GM19372 (cell line): Measurements from ENCODE around the gene CCR4.
"Not testable (repeated sequence)": the region's sequence is repeated elsewhere in the genome, so short reads cannot be mapped to it uniquely, and the experiment has no call there.

ENCODE experiments used
- ATAC-seq: cut with Tn5 transposase; IDR thresholded peaks from one replicate; pipeline ENCODE4 v1.9.1; 2021; ENCODE audit warnings: mild to moderate bottlenecking, low read depth, moderate library complexity; ENCODE audit not compliant: unreplicated experiment

CCR4 gene

DNA sequence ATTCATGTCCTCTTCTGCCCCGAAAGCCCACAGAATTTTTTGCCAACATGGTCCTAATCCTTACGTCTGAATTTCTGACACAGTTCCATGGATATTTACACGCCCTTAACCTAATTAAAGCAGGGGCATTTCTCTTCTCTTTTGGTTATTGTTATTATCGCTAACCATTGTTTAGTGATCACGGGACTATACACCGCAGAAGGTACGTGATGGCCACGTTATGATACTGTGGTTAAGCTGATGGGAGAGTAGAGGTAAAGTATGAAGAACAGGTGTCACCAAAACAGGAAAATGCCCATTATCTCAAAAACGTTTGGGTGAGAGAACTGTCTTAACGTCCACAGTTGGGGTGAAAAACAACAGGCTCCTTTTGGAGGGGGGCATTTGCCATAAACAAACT is 26.4 kb downstream of the CCR4 start:
- ATAC-seq, result no peak

DNA sequence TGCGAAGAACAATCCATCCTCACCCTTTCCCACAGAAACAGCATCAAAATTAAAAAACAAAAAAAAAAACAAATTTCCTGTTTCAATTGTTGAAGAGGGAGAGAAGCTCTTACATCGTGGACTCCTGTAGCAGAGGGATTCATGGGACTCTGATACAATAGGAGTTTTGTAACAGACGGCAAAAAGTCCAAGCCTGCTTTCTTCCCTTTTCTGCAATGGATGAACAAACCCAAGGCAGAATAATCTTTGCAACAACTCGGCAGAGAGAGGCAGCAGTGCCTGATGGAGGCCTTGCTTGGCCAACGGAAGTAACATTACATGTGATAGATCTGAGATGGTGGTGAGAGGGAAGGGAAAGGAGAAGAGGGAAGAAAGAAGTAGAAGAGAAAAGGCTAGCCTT is 26.9 kb downstream of the CCR4 start:
- no peak for ATAC-seq

DNA sequence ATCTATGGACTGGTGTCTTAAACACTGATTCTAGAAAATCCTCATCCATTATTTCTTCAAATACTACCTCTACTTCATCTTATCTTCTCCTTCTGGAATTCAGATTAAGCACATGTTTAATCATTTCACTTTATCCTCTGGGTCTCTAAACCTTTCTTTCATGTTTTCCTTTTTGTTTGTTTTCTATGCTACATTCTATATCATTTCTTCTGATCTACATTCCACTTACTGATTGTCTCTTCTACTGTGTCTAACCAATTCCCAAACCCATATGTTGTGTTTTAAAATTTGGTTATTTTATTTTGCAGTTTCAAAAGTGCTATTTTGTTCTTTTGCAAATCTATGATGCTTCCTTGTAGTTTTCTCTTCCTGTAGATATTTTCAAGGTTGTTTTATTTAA is 31.7 kb downstream of the CCR4 start:
- no peak for ATAC-seq

DNA sequence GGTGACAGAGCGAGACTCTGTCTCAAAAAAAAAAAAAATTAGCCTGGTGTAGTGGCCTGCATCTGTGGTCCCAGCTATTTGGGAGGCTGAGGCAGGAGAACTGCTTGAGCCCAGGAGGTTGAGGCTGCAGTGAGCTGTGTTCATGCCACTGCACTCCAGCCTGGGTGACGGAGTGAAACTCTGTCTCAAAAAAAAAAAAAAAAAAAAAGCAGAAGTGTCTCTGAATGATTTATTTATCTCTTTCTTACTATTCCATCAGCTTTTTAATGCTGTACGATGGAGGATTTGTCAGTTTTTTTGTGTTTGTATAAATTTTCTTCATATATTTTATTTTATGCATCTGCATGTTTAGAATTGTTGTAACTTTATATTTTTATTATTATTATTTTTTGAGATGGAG is 33.5 kb downstream of the CCR4 start:
- ATAC-seq, result not testable (repeated sequence)

DNA sequence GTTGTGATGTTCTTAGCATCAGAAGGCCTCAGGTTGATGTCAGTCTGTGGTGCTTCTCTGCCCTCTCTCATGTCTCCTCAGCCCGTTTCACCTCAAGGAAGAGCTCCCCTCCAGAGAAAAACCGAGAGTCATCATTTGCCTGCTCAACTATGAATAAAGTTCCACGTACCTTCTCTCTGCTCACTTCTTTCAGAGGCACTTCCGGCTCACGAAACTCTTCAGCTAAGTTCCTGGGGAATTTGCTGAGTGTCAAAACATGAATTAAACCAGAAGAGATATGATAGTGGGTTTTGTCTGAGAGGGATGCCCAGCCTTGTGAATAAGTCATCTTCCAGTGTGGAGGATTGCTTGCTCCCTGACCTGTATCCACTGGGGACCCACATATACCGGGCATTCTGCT is 37.7 kb downstream of the CCR4 start:
- ATAC-seq, result no peak

DNA sequence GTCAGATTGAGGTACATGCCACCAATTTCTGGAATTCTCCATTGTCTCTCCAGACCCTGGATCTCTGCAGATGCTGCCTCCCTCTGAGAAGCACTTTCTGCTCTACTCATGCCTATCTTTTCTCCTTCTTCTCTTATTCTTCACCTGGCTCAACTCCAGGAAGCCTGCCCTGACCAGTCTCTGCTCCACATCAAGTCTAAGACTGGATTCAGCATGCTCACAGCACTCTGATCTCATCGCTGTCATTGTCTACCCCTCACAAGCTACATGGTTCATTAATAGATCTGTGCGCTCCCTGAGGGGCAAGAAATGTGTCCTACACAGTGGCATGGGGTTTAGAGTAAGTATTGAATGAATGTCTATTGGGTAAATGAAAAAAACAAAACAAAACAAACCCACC is 38.7 kb downstream of the CCR4 start:
- ATAC-seq, result no peak

DNA sequence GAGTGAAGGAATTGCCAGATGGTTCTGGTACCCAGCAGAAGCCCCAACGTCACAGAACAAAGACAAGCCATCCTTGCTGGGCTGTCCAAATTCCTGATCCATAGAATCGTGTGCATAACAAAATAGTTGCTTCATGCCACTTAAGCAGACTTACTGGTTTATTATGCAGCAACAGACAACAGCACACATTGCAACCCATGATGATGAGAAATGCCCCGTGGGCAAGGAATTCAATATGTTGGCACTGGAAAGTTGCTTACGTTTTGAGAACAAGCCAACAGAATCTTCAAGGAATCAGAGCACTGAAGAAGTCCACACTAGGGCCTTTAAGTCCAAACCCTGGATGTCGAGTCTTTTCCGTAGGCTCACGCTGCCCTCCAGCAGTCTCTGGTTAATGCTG is 40.3 kb downstream of the CCR4 start:
- ATAC-seq, result no peak

DNA sequence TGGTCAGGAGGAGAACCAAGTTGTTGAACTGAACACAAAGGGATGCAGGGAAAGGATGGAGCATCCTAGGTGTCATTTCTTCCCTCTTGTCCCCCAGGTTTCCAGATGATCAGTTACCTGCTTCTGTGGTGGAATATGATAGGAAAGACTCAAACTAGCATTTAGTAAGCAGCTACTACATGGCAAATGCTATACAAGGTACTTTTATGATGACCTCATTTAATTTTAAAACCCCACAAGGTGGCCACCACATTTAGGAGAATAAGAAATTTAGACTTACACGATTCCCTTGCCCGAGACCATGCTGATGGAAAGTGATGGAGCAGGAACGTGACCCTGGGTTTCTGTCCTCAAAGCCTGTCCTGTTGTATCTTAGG is 40.9 kb downstream of the CCR4 start:
- peak; percentile 16 for ATAC-seq

DNA sequence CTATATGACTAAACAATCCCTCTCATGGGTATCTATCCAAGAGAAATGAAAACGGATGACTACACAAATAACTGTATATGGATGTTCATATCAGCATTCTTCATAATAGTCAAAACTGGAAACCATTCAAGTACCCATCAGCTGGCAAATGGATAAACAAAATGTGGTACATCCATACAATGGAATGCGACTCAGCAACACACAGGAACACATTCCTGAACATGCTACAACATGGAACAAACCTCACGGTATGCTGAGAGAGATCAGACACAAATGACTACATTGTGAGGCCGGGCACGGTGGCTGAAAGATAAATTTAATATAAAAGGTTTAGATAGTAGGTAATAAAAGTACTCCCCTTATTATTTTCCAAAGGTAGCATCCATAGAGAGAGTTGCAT is 42.6 kb downstream of the CCR4 start:
- ATAC-seq, result no peak

DNA sequence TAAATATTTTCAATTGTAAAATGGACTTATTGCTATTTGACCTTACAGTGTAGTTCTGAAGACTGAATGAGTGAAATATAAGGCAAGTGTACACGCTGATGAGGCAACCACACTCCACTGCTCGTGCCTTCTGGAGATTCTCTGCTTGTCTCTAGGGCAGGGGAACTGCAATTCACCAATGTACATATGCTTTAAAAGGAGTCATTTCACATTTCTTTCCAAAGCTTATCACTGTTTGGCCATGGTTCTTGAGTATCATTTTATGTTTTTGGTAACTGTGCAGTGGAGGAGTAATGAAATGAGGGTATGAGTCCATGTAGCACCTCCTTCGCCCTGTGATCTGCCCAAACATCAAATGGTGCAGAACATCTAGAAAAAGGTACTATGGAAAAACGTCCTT is 43.7 kb downstream of the CCR4 start:
- ATAC-seq, result no peak

DNA sequence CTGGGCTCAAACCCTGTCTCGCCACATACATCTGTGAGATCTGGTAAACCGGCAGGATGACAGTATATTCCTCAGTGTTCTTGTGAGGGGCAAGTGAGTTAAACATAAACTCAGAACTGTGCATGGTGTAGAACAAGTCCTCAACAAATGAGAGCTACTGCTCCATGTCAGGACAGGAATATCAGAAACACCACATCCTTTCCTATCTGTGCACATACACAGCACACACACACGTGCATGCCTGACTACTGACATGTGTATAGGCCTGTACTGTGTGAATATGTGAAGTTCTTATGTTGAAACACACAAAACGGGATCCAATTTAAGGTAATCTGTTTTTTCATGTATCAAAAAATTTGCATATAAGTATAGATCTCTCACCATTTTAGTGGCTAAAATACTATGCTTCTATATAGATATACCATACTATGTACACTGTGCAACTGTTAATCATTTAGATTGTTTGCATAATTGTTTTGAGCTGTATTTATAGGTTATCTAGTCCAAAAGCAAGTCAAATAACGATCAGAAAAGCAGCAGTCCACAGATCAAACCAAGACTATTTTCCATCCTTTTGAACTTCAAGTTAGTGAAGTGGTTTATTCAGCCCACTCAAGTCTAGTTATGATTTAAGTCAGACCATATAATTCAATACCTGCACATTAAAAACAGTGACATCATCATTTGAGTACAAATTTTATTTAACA is 44.8 kb downstream of the CCR4 start:
- ATAC-seq, result no peak

DNA sequence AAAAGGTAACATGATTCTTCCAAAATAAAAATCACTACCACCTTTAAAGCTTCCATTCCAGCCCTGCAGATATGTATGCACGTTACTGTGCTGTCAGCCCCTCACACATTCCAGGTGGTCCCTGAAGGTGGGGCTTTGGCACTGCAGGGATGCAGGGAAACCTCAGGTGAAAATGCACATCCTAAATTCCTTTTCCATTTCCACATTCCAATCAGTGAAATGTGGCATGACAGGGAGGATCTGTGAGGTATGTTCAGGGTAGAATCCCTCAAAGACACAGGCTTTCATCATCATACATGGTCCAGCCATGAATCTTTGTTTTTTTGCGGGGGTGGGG is 45.3 kb downstream of the CCR4 start:
- ATAC-seq, result no peak

DNA sequence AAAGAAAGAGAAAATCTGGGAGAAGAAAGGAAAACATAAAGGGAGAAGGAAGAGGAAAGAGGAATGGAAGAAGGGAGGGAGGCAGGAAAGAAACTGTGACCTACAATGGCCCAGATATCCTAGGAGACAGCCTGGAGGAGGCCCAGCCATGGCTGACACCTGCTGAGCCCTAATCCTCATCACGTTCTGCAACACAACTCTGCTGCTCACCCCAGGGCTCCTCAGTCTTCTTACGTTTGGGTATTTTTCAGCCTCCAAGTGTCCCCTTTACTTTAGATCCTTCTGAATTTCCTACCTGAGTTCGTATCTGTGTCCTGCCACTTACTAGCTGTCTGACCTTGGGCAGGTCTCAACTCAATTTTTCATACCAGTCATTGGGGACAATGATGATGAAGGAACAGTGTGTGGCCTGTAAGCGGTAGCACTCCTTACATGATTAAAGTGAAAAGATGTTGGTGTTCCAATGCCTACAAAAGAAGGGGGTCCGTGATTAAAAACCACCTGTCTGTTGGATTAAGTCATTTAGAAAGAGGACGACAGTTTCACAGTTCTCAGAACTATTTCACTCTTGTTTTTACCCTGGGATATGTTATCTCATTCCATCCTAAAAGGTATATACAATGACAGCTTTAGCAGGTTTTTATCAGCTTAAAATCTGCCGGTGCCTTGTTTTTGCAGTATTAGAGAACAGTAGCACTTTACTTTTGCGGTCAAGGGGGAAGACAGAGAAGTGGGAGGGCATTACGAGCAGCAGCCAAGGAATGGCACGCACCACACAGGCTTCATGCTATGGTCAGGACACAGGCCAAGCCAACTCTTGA is 47.4 kb downstream of the CCR4 start:
- no peak for ATAC-seq

DNA sequence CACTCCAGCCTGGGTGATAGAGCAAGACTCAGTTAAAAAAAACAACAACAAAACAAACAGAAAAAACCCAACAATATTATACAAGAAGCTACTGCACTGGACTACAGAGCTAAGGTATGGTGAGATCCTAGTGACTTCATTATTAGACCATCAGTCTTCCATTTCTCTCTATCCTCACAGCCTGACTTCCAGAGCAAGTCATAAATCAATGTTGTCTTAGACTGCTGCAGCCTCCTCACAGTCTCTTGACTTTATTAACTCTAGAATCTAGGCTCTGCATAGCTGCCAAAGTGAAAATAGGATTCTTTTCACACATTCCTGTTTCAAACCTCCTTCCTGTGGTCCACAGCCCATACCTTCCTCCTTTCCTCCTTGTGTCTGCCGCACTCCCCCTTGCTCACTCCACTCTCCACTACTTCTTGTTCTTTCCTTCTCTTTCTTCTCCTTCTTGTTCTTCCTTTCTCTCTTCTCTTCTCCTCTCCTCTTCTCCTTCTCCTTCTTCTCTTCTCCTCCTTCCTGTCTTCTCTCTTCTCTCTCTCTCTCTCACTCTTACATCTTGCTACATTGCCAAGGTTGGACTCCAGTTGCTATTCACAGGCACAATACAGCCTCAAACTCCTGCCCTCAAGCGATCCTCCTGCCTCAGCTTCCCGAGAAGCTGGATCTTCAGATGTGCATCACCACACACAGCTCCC is 49.4 kb downstream of the CCR4 start:
- ATAC-seq, result no peak

DNA sequence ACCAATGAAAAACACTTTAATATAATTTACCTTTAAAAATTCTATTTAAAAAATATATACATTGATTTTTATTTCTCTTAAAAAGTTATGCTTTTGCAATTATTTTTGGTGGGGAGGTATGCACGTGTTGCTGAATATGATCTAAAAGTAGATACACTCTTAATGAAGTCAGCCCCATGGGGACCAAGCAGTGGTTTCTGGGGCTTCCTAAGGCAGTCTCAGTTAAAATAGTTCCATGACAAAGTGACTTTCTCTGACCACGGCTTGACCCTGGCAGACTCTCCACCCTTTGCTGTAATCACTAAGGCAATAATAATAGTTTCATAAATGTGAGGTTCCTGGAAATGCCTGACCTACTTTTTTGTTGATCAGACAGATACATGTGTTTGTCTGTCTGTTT is 50.4 kb downstream of the CCR4 start:
- ATAC-seq, result no peak

DNA sequence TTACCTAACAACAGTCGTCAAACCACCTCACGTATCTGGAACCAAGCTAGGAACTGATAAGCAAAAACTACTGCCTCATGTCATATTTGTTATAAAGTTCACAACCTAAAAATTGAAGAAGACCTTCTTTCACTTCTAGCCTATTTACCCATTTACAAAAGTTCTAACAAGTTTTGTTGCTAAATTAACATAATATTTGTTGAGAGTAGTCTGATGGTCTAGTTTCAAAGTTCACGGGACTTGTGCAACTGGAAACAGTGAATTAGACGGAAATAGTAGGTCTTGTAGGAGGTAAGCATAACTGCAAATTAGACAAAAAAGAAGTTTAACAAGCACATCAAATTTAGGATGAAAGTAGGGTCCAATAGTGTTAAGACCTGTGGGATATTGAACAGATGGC is 51.9 kb downstream of the CCR4 start:
- ATAC-seq, result no peak

DNA sequence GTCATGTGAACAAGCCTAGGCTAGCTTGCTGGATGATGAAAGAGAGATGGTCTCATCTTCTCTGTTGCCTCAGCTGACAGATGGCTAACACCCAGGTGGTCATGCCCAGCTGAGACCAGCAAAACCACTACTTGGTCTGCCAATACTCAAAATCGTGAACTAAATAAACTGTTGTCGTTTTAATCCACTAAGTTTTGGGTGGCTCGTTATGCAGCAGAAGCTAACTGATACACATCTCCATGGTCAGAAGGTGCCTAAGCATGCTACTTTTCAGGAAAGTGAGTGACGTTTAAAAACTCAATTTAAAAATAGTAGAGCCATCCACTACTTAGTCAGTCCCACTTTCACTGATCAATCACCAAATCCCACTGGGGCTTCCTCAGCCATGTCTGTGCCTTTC is 52.8 kb downstream of the CCR4 start:
- ATAC-seq, result no peak

DNA sequence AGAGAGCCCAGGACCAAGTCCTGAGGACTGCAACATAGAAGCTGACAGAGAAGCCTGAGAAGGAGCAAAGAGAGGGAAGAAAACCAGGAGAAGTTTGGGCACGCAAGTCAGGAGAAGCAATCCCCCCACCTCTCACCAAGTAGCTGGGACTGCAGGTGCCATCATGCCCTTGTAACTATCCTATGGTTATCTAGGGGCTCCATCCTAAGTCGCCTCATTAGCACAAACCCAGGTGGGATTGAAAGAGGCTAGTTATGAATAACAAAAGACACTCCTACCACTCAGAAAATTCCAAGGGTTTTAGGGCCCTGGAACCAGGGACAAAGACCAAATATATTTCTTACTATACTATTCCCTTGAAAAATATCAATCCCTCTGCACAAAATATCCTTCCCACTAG is 53.5 kb downstream of the CCR4 start:
- no peak for ATAC-seq
